ENCODE measurements around the gene CSGALNACT2.
"Not testable (repeated sequence)": the region's sequence is repeated elsewhere in the genome, so short reads cannot be mapped to it uniquely, and the experiment has no call there.

Gene CSGALNACT2

DNA sequence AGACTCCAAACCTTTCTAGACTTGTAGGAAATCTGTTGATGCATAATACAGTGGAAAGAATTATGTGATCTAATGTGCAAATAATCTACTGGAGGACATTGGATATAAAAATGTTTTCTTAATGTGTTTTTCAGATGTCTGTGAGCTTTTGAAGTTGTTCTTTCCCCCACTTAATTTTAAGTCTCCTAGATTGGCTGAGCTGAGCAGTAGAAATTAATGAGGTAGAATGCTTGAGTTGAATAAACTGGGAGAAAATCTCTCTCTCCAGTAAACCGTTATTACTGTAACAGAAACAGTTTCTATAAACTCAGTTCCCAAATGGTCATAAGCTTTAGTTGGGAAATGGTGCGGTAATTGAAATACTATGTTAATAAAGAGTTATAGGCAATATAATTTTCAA, 15.7 kb downstream of the CSGALNACT2 start:
- no peak for DNase-seq

DNA sequence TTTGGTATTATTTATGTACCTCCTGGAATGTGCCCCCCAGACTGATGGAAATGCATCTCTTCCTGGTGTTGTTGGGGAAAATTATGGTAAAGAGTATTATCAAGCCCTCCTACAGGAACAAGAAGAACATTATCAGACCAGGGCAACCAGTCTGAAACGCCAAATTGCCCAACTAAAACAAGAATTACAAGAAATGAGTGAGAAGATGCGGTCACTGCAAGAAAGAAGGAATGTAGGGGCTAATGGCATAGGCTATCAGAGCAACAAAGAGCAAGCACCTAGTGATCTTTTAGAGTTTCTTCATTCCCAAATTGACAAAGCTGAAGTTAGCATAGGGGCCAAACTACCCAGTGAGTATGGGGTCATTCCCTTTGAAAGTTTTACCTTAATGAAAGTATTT, 17.0 kb downstream of the CSGALNACT2 start:
- no peak for DNase-seq

DNA sequence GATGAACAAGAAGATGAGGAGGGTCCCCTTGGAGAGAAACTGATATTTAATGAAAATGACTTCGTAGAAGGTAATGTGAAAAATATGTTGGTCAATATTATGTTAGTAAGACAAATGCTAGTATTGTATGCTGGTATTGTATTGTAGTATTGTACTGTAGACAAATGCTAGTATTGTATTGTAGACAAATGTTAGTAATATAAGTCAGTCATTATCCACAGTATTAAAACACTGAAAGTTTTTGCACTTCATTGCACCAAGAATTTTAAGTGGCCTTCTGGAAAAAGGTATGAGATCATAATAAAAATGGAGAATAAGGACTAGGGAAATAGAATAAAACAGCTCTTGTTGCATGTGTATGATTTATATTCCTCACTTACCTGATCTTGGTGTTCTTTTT, 17.5 kb downstream of the CSGALNACT2 start:
- no peak for DNase-seq

DNA sequence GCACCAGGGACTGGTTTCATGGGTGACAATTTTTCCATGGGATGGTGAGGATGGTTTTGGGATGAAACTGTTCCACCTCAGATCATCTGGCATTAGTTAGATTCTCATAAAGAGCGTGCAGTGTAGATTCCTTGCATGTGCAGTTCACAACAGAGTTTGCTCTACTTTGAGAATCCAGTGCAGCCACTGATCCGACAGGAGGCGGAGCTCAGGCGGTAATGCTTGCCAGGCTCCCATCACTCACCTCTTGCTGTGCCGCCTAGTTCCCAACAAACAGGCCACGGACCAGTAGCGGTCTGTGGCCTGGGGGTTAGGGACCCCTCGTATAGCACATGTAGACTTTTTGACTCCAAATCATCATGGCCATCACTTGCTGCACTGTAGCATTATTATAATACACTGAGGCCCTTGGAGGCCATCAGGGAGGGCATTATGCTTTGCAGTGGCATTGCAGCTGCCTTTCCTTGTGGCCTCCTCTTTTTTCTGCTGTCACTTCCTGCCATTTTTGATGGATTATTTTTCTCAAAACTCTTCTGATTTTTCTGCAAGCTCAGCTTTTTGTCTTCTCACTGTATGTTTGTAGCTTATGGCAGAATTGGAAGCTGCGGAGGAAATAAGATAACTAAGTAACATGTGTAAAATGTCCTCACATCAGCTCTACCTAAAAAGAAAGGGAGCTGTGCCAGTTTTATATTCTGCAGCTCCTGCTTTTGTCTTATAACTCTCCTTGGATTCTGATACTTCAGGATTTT, 18.5 kb downstream of the CSGALNACT2 start:
- DNase-seq = no peak

DNA sequence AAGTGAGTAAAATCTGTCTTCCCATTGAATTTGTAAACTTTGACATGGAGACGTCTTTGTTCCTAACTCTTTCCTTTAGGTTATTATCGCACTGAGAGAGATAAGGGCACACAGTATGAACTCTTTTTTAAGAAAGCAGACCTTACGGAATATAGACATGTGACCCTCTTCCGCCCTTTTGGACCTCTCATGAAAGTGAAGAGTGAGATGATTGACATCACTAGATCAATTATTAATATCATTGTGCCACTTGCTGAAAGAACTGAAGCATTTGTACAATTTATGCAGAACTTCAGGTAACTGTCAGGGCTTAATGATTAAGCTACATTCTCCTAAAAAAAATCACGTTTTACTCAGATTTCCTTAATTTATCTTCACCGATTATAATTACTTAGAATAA, 20.4 kb downstream of the CSGALNACT2 start:
- no peak for DNase-seq

DNA sequence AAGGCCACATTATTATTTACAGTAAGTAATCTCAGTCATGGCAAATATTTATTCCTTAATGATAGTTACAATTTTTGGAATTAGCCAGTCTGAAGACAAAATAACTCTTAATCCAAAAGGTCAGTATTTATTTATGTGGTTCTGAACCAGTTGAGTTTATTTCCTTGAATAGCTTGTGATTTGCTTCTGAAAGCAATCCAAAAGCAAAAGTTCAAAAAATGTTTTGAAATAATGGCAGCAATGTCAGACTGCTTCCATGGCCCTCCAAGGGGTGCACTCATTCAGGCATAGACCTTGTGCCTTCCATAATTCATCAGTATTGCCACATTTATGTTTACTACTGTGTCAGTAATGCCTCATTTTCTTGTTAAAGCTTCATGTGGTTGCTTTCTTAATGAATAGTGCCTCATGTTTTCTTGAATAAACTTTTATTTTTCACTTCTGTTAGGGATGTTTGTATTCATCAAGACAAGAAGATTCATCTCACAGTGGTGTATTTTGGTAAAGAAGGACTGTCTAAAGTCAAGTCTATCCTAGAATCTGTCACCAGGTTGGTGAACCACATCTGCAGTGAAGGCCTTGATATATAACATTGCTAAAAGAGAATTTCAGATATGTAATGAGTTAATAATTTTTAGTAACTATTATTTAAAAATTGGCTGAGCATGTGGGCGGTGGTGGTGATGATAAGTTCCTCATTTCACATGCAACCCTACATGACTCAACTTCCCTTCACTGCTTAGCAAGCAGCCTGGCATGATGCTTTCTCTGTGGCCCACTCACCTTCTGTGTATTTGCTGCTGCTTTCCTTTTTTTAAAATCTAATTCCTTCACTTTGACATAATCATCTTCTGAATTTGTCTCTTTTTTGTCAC, 22.0 kb downstream of the CSGALNACT2 start:
- peak; percentile 48 for DNase-seq

DNA sequence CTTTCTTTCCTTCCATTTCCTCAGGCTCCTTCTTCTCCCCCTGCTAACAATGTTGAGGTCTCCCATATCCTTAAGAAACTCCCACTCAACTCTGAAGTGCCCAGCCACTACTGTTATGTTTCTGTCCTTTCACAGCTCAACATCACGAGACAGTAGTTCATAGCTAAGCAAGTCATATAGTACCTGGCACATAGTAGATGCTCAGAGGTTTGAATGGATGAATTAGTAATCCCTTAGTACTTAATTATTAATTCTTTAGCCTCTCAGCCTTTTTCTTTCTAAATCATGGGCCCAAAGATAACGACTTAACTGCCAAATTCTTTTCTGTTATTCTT, 22.6 kb downstream of the CSGALNACT2 start:
- no peak for DNase-seq

DNA sequence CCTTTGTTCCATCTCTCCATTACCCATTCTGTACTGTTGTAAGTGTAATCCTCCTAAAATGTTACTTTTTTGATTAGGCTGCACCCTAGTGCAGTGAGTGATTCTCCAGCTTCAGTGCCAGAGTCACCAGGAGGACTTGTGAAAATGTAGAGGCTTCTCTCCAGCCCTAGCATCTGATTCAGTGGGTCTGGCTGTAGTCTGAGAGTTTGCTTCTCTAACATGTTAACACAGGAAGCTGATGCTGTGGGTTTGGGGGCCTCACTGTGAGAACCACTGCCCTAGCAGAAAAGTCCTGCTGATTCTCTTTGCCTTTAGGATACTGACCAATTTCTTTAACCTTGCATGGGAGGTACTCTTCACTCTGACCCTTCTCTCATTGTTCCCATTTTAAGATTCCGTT, 24.4 kb downstream of the CSGALNACT2 start:
- no peak for DNase-seq

DNA sequence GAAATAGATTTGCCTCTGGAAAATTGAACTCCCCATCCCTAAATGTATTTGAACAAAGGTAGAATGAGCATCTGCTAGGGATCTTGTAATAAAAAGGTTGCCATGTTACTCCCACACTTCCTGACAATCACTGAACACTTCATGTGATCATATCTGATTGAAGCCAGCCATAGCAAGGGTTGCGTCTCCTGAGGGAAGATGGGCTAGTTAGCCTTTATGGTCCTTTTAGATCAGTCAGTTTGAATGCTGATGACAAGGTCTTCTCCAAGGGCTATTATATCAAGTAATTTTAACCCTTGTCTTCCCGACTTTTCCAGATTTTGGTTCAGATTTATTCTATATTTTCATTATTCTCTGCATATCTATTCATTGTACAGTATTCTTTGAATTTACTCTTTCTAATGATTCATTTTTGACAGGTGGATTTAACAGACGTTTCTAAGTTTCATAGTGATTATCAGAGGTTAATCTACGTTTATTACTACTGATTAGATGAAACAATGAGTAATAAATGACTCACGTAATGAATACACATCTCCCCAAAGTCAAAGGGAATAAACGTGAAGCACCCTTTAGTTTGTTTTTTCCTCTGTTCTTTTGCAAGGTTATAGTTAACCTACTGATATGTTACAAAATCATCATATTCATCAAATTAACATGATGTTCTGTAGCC, 28.1 kb downstream of the CSGALNACT2 start:
- no peak for DNase-seq

DNA sequence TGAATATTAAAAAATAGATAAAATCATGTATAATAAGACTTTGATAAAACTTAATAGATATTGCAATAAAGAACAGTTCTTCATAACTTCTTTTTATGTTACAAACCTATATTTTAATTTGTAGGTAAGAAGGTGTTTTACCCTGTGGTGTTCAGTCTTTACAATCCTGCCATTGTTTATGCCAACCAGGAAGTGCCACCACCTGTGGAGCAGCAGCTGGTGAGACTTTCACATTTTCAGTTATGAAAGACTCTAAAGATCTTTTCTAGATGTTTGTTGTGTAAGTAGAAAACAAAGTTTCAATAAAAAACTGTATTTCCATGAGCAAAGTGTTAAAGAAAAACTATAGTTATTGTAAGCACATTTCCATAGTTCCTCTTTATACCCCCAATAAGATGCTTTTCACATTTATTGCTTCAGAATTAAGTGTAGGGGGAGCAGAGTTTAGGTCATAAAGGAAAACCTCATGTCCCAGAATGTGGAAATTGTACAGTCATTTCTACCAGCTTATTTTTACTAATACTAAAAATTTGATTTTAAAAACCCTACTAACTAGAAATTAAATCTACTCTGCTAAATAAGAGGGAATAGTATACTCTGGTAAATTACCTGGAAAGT, 28.7 kb downstream of the CSGALNACT2 start:
- no peak for DNase-seq

DNA sequence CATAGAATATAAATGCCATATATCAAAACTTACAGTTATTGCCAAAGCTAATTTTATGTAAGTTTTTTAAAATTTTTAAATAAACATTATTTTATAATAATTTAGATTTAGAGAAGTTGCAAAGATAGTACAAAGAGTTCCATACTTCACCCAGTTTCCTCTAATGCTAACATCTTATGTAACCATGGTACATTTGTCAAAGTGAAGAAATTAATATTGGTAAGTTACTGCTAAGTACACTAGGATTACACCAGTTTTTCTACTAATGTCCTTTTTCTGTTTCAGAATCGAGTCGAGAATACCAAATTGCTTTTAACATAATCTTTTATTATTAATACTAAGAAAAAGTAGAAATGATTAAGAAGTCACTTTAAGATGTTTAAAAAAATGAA, 29.2 kb downstream of the CSGALNACT2 start:
- DNase-seq = no peak

DNA sequence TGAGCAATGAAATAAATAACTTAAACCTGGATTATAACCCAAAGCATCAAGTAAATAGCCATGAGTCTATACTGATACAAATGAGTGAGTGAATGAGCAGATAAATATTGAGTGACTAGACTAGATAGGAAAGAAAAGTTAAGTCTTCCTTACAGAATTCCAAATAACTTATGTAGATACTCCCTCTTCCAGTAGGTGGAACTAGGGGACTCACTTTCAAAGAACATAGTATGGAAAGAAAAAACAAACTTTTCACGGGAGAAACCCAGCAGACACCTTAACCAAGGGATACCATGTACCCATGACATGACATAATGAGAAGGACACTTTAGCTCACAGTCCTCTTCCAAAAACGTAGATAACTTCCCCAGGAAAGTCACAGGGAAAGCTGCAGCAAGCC, 32.2 kb downstream of the CSGALNACT2 start:
- no peak for DNase-seq

DNA sequence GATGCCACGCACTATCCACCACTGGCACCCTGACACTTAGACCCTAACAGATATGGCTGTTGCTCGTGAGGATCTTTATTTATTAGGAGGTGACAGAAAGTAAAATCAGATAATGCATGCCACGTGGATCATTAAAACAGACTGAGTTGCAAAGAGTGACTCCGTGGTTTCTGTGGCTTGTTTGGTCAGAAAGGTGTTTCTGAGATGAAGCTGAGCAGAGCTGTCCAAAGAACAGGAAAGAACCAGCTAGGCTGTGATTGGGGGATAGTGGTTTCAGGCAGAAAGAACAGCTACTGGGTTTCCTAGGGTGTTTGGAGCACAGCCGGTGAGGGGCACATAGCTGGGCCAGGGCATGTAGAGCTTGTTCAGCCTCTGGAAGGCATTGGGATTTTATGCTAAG, 34.4 kb downstream of the CSGALNACT2 start:
- no peak for DNase-seq

DNA sequence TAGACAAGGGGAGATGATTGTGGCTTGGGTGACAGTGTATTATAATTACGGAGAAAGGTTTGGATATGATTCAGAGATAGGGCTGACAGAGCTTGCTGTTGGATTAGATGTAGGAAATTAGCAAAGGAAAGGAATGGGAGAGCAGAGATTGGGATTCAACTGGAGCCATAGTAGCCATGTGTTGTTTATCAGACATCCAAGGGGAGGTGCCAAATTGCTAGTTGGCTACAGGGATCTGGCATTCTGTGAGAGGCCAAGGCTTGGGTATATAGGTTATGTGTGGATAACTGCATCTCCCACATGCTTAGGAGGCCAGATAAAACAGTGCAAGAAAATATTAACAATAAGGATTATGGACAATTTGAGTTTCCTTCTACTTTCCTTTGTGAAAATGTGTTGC, 34.9 kb downstream of the CSGALNACT2 start:
- no peak for DNase-seq

DNA sequence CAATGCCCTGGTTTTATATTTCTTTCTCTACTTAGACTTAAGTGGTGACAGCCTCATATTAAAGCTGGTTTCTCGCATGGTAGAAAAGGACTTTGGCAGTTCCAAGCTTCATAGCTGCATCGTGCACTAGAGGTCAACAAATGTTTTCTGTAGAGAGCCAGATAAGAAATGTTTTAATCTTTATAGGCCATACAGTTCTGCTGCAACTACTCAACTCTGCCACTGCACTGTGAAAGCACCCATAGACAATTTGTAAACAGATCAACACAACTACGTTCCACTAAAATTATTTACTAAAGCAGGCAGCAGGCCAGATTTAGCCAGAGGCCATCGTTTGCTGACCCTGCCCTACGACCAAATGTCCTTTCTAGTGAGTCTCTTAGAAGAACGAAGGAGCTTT, 36.7 kb downstream of the CSGALNACT2 start:
- no peak for DNase-seq

DNA sequence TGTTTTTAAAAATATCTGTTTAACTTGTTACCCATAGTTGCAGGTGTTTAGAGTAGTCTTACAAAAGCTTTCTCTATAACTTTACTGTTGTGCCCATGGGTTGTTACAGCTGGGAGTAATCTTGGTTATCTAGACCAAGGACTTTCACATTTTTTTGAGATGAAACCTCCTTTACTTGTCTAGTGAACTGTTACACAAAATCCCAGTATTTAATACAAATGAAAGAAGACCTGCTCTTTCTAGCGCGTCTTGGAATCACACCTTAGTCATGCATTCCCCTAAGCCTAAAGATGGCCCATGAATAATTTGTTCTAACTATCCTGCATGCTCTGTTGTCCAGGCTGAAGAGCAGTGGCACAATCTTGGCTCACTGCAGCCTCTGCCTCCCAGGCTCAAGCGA, 38.0 kb downstream of the CSGALNACT2 start:
- DNase-seq = no peak

DNA sequence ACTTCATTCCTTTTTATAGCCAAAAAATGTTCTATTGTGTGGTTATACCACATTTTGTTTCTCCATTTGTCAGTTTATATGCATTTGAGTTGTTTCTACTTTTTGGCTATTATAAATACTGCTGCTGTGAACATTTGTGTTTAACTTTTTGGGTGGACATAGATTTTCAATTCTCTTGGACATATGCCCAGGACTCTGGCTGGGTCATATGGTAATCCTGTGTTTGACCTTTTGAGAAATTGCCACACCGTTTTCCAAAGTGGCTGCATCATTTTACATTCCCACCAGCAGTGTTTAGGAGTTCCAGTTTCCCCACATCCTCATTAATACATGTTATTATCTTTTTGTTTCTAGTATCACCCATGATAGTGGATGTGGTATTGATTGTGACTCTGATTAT, 39.4 kb downstream of the CSGALNACT2 start:
- DNase-seq = no peak

DNA sequence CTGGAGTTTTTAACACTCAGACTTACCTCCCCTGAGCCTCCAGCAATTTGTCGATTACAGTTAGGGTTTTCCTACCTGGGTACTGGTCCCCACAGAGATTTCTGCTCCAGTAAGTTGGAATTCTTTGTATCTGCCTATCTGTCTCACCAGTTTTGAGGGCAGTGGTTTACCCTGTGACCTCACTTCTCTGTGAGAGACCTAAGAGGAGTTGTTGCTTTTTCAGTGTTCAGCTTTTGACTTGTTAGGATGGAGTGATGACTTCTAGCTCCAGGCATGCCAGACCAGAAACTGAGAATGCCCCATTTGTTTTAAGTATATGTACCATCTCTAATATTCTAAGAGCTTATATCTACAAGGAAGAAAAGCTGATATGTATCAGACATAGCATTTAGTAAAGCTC, 42.9 kb downstream of the CSGALNACT2 start:
- DNase-seq = no peak

DNA sequence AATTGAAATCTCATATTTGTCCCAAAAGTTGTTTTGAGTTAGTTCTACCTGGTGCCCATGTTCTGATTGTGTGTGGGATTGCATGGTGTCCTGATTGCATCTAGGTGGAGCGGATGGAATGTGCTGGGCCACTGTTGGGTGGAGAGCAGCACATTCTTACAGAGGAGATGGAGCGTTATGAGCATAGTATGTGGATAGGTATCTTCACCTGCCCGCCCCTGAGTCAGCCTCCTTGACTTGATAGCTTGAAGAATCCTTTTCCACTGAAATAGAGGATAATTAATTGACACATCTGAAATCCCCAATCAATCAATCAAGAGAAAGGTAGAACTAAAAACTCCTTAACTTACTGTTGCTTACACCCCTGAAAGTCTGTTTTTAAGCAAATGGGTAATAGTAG, 45.5 kb downstream of the CSGALNACT2 start:
- DNase-seq = not testable (repeated sequence)

DNA sequence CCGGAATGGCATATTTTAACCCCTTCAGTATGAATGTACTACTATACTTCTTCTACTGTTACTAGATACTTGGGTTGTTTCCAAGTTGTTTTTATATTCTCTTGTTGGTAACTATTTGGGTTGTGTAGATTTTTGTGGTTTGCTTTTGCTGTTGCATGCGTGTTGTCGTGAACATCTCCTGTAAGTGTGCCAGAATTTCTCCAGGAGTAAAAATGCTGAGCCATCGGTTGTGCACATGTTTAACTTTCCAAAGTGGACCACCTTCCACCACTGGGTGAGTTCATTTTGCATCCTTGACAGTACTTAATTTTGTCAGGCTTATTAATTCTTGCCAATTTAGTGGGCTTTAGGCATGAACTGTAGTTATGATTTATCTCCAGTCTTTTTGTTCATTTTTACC, 47.9 kb downstream of the CSGALNACT2 start:
- no peak for DNase-seq

DNA sequence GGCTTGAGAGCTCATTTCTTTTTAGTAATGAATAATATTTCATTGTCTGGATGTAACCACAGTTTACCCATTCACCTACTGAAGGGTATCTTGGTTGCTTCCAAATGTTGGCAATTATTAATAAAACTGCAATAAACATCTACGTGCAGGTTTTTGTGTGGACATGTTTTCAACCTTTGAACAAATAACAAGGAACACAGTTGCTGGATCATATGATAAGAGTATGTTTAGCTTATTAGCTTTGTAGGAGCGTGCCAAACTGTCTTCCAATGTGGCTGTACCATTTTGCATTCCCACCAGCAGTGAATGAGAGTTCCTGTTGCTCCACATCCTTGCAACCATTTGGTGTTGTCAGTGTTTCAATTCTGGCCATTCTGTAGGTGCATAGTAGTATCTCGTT, 49.0 kb downstream of the CSGALNACT2 start:
- no peak for DNase-seq

DNA sequence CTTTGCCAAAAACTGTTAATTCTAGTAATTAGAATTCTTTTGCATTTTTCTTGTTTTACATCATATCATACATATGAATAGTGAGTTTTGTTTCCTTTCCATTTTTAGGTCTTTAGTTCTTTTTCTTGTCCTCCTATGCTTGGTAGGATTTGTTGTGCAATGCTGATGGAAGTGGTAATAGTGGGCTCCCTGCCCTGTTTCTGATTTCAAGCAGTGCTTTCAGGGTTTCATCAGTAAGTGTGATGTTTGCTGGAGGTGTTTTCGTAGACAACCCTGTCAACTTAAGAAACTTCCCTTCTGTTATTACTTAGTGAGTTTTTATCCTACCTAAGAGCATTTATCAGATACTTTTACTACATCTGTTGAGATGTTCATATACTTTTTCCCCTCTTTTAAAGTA, 50.5 kb downstream of the CSGALNACT2 start:
- DNase-seq = no peak

DNA sequence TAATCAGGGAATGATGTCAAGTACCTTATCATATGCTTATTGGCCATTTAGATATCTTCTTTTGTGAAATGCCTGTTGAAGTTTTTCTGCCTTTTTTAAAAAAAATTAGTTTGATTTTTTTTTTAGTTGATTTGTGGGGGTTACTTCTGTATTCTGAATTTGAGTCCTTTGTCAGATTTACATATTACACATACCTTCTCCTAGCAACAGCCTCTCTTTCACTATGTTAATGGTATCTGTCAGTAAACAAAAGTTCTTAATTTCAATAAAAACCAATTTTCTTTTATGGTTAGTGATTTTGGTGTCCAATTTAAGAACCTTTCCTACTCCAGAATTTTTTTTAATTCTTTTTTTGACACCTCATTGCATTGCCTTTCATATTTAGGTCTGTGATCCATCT, 52.0 kb downstream of the CSGALNACT2 start:
- DNase-seq = no peak

DNA sequence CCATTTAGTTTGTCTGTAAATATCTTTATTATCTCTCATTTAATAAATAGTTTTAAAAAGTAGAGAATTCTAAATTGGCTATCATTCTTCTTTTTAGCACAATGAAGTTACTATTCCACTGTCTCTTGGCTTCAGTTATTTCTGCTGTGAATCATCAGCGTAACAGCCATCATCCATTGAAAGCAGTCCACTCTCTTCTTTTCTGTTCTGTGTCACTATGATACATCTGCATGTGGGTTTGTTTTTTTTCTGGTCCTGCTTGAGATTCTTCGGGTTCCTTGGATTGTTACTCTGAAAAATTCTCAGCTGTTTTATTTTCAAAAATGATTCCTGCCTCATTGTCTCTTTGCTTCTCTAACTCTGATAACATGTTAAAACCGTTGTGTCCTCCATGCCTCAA, 52.5 kb downstream of the CSGALNACT2 start:
- no peak for DNase-seq
